H1 (cell line): Measurements from ENCODE around the gene SH3RF3. TPM values are rescaled to one million over a fixed set of nuclear protein-coding genes. Genes with fewer than 3 reads are reported as not detected.

Experiments used
- CHD7 ChIP-seq: fragments of 300-600 bp; sonication (generic); IDR thresholded peaks from 2 replicates; pipeline ENCODE4 v1.7.1; 2012; ENCODE audit warnings: low read length, moderate library complexity, mild to moderate bottlenecking, inconsistent platforms; ENCODE audit not compliant: insufficient replicate concordance
- CREB1 ChIP-seq: IDR thresholded peaks from 2 replicates; pipeline ENCODE4 v1.6.1; 2012; ENCODE audit warnings: inconsistent platforms
- RXRA ChIP-seq: IDR thresholded peaks from 2 replicates; pipeline ENCODE4 v1.6.1; 2011; ENCODE audit warnings: low read depth, mild to moderate bottlenecking, low read length, moderate library complexity; ENCODE audit not compliant: insufficient read depth
- polyA plus RNA-seq, 7 experiments: library from polyadenylated mRNA; depleted of rRNA in 3 of 7; stranded (reverse) in 5 of 7; unstranded in 2 of 7; fragments of >200 nt in 5 of 7; fragments of 200-250 nt in 2 of 7; gene quantifications; 1 replicate in 5 of 7; 2 replicates in 1 of 7; 4 replicates in 1 of 7; pipeline versions ENCODE4 v1.2.1 to v1.2.3, GENCODE V29; 2011 to 2013; ENCODE audit warnings: missing spikeins in 2 of 7, mixed read lengths in 2 of 7
- total RNA-seq: library from RNA; stranded (reverse); fragmentation: NEBNext Ultra II Directional; extraction: Animal tissue kit (Norgen Biotek cat#: 25700); gene quantifications from 2 replicates; pipeline ENCODE4 v1.2.1, GENCODE V29; 2021

SH3RF3 gene
- total and polyA plus RNA-seq, 2 of the 8 experiments (the other 6 are each of a cell fraction or from before 2014, with no cell fraction given): 0.11 to 0.65 TPM

- TF ChIP-seq CHD7 (no peak), RXRA (no peak), CREB1 (no peak)
These were observed 293.2 kb downstream of the SH3RF3 start (continued) for GRCh38 chr2:109422071-109422757.
